ENCODE measurements around the gene C1R.

C1R gene

GRCh38 chr12:7127916-7128626, 35.8 kb upstream of the C1R start:
- Histone ChIP-seq H3K36me3 (replicated peaks) (no peaks in the 10 kb centered on the region), H3K4me3 (no peak overlapping the region), H3K27me3 (ENCODE audit: low read depth) (no peaks in the 10 kb centered on the region), H3K4me1 (peaks cover 7% of the 10 kb centered on the region; the same call in 1 of the 2 replicates), H3K9me3 (no peaks in the 10 kb centered on the region)
- in situ Hi-C loops (cut with MboI; ENCODE audit: low sequenced_read_pairs), result no loop called here
- DNase-seq (ENCODE audit: low spot score in 2 of 2), result no peak

- H3K27me3 ChIP-seq (ENCODE audit: low read depth), result no peaks in the 10 kb centered on the region
- H3K4me3 ChIP-seq, result no peak overlapping the region
- H3K9me3 ChIP-seq, result no peaks in the 10 kb centered on the region
- H3K36me3 ChIP-seq (replicated peaks), result no peaks in the 10 kb centered on the region
- in situ Hi-C loops (cut with MboI; ENCODE audit: low sequenced_read_pairs), result no loop called here
- no peak for DNase-seq (ENCODE audit: low spot score in 2 of 2)
- peaks cover 3% of the 10 kb centered on the region; the same call in 1 of the 2 replicates for H3K4me1 ChIP-seq
Observed at GRCh38 chr12:7125632-7126227, 33.5 kb upstream of the C1R start.

GRCh38 chr12:7123806-7124522, 31.7 kb upstream of the C1R start:
- Histone ChIP-seq H3K27me3 (ENCODE audit: low read depth) (no peaks in the 10 kb centered on the region), H3K9me3 (no peaks in the 10 kb centered on the region), H3K36me3 (replicated peaks) (no peaks in the 10 kb centered on the region), H3K4me3 (no peak overlapping the region), H3K4me1 (no peaks in the 10 kb centered on the region)
- in situ Hi-C loops (cut with MboI; ENCODE audit: low sequenced_read_pairs), result loop anchor here (25.0 kb wide), 1 partner anchor 387 kb away; no protein-coding TSS in a partner anchor
- DNase-seq (ENCODE audit: low spot score in 2 of 2), result no peak

- DNase-seq (ENCODE audit: low spot score in 2 of 2), result no peak
- Histone ChIP-seq H3K4me1 (no peaks in the 10 kb centered on the region), H3K27me3 (ENCODE audit: low read depth) (no peaks in the 10 kb centered on the region), H3K4me3 (no peak overlapping the region), H3K9me3 (no peaks in the 10 kb centered on the region), H3K36me3 (replicated peaks) (no peaks in the 10 kb centered on the region)
- in situ Hi-C loops (cut with MboI; ENCODE audit: low sequenced_read_pairs), result loop anchor here (25.0 kb wide), 1 partner anchor 386 kb away; no protein-coding TSS in a partner anchor
Observed at GRCh38 chr12:7122811-7123769, 30.8 kb upstream of the C1R start.

GRCh38 chr12:7121324-7121723, 29.1 kb upstream of the C1R start:
- H3K27me3 ChIP-seq (ENCODE audit: low read depth), result no peaks in the 10 kb centered on the region
- no peak for DNase-seq (ENCODE audit: low spot score in 2 of 2)
- in situ Hi-C loops (cut with MboI; ENCODE audit: low sequenced_read_pairs), result loop anchor here (25.0 kb wide), 1 partner anchor 384 kb away; no protein-coding TSS in a partner anchor
- no peaks in the 10 kb centered on the region for H3K9me3 ChIP-seq
- no peak overlapping the region for H3K4me3 ChIP-seq
- H3K4me1 ChIP-seq, result no peaks in the 10 kb centered on the region
- no peaks in the 10 kb centered on the region for H3K36me3 ChIP-seq (replicated peaks)

- in situ Hi-C loops (cut with MboI; ENCODE audit: low sequenced_read_pairs), result loop anchor here (25.0 kb wide), 1 partner anchor 383 kb away; no protein-coding TSS in a partner anchor
- Histone ChIP-seq H3K36me3 (replicated peaks) (0 out of 2 replicates have a peak, but pooled peaks cover 3% of the 10 kb centered on the region), H3K27me3 (ENCODE audit: low read depth) (no peaks in the 10 kb centered on the region), H3K4me3 (no peak overlapping the region), H3K9me3 (no peaks in the 10 kb centered on the region), H3K4me1 (no peaks in the 10 kb centered on the region)
- DNase-seq (ENCODE audit: low spot score in 2 of 2), result no peak
Observed at GRCh38 chr12:7120166-7120565, 27.9 kb upstream of the C1R start.

GRCh38 chr12:7118881-7119280, 26.6 kb upstream of the C1R start:
- H3K4me3 ChIP-seq, result no peak overlapping the region
- in situ Hi-C loops (cut with MboI; ENCODE audit: low sequenced_read_pairs), result loop anchor here (10.0 to 25.0 kb wide), 2 partner anchors 174 to 382 kb away; partner anchors contain the start of genes C12orf57 and RNU7-1
- no peak for DNase-seq (ENCODE audit: low spot score in 2 of 2)
- no peaks in the 10 kb centered on the region for H3K27me3 ChIP-seq (ENCODE audit: low read depth)
- H3K36me3 ChIP-seq (replicated peaks), result peaks cover 3% of the 10 kb centered on the region; the same call in 1 of the 2 replicates
- H3K4me1 ChIP-seq, result no peaks in the 10 kb centered on the region
- H3K9me3 ChIP-seq, result no peaks in the 10 kb centered on the region

GRCh38 chr12:7117670-7118069, 25.4 kb upstream of the C1R start:
- Histone ChIP-seq H3K9me3 (no peaks in the 10 kb centered on the region), H3K4me1 (no peaks in the 10 kb centered on the region), H3K4me3 (no peak overlapping the region), H3K27me3 (ENCODE audit: low read depth) (no peaks in the 10 kb centered on the region), H3K36me3 (replicated peaks) (peaks cover 3% of the 10 kb centered on the region; the same call in 1 of the 2 replicates)
- no peak for DNase-seq (ENCODE audit: low spot score in 2 of 2)
- in situ Hi-C loops (cut with MboI; ENCODE audit: low sequenced_read_pairs), result loop anchor here (10.0 to 25.0 kb wide), 2 partner anchors 173 to 380 kb away; partner anchors contain the start of genes C12orf57 and RNU7-1

GRCh38 chr12:7116916-7117315, 24.7 kb upstream of the C1R start:
- no peak for DNase-seq (ENCODE audit: low spot score in 2 of 2)
- Histone ChIP-seq H3K4me1 (no peaks in the 10 kb centered on the region), H3K27me3 (ENCODE audit: low read depth) (no peaks in the 10 kb centered on the region), H3K4me3 (no peak overlapping the region), H3K36me3 (replicated peaks) (peaks cover 3% of the 10 kb centered on the region; the same call in 1 of the 2 replicates), H3K9me3 (no peaks in the 10 kb centered on the region)
- in situ Hi-C loops (cut with MboI; ENCODE audit: low sequenced_read_pairs), result loop anchor here (10.0 to 25.0 kb wide), 2 partner anchors 172 to 380 kb away; partner anchors contain the start of genes C12orf57 and RNU7-1

GRCh38 chr12:7116196-7116595, 24.0 kb upstream of the C1R start:
- DNase-seq (ENCODE audit: low spot score in 2 of 2), result no peak
- Histone ChIP-seq H3K4me1 (no peaks in the 10 kb centered on the region), H3K4me3 (no peak overlapping the region), H3K27me3 (ENCODE audit: low read depth) (no peaks in the 10 kb centered on the region), H3K9me3 (no peaks in the 10 kb centered on the region), H3K36me3 (replicated peaks) (peaks cover 3% of the 10 kb centered on the region; the same call in 1 of the 2 replicates)
- in situ Hi-C loops (cut with MboI; ENCODE audit: low sequenced_read_pairs), result loop anchor here (10.0 to 25.0 kb wide), 2 partner anchors 171 to 379 kb away; partner anchors contain the start of genes C12orf57 and RNU7-1

- DNase-seq (ENCODE audit: low spot score in 2 of 2), result no peak
- H3K9me3 ChIP-seq, result no peaks in the 10 kb centered on the region
- peaks cover 3% of the 10 kb centered on the region; the same call in 1 of the 2 replicates for H3K36me3 ChIP-seq (replicated peaks)
- H3K4me3 ChIP-seq, result no peak overlapping the region
- in situ Hi-C loops (cut with MboI; ENCODE audit: low sequenced_read_pairs), result loop anchor here (10.0 to 25.0 kb wide), 2 partner anchors 170 to 378 kb away; partner anchors contain the start of genes C12orf57 and RNU7-1
- no peaks in the 10 kb centered on the region for H3K4me1 ChIP-seq
- H3K27me3 ChIP-seq (ENCODE audit: low read depth), result no peaks in the 10 kb centered on the region
Observed at GRCh38 chr12:7114851-7115250, 22.6 kb upstream of the C1R start.

- no peaks in the 10 kb centered on the region for H3K9me3 ChIP-seq
- H3K27me3 ChIP-seq (ENCODE audit: low read depth), result no peaks in the 10 kb centered on the region
- no peaks in the 10 kb centered on the region for H3K4me1 ChIP-seq
- H3K36me3 ChIP-seq (replicated peaks), result peaks cover 3% of the 10 kb centered on the region; the same call in 1 of the 2 replicates
- in situ Hi-C loops (cut with MboI; ENCODE audit: low sequenced_read_pairs), result loop anchor here (10.0 to 25.0 kb wide), 2 partner anchors 169 to 377 kb away; partner anchors contain the start of genes C12orf57 and RNU7-1
- DNase-seq (ENCODE audit: low spot score in 2 of 2), result no peak
- H3K4me3 ChIP-seq, result no peak overlapping the region
Observed at GRCh38 chr12:7114008-7114407, 21.8 kb upstream of the C1R start.
